CD8-positive, alpha-beta memory T cell (primary cell): ENCODE results near the gene DMRT2. TPM values are rescaled to one million over a fixed set of nuclear protein-coding genes. Genes with fewer than 3 reads are reported as not detected.

Experiments
- CTCF ChIA-PET: fragments of 350-600 bp; sonication (Branson Sonifier 250); formaldehyde crosslinking; loops from one replicate; lab custom pipeline; 2021; ENCODE audit warnings: antibody characterized with exemption; lab: Charles Lee
- POLR2A ChIA-PET: fragments of 350-600 bp; sonication (Branson Sonifier 250); formaldehyde crosslinking; loops from one replicate; lab custom pipeline; 2021; ENCODE audit warnings: antibody characterized with exemption; lab: Charles Lee
- DNase-seq, 5 donors: peaks; one replicate each; pipeline versions ENCODE4 v3.0.0 to v3.0.0-alpha.2; 2020 to 2022; ENCODE audit warnings: mixed read lengths in 1 of 5
- H3K27ac ChIP-seq: one replicate; pipeline ENCODE4 v1.7.0; 2013; ENCODE audit warnings: low read depth, mild to moderate bottlenecking, low read length, moderate library complexity
- H3K27me3 ChIP-seq: 2 replicates; pipeline ENCODE4 v1.7.0; 2013; ENCODE audit warnings: low read length, mild to moderate bottlenecking; ENCODE audit not compliant: insufficient read depth, poor library complexity, severe bottlenecking
- H3K36me3 ChIP-seq: 2 replicates; pipeline ENCODE4 v1.7.0; 2013; ENCODE audit warnings: mild to moderate bottlenecking, low read length, moderate library complexity; ENCODE audit not compliant: insufficient read depth
- H3K4me1 ChIP-seq: 2 replicates; pipeline ENCODE4 v1.7.0; 2013; ENCODE audit warnings: mild to moderate bottlenecking, low read length, moderate library complexity; ENCODE audit not compliant: insufficient read depth
- H3K4me3 ChIP-seq: 2 replicates; pipeline ENCODE4 v1.7.0; 2013; ENCODE audit warnings: mild to moderate bottlenecking, low read length
- H3K9me3 ChIP-seq: 2 replicates; pipeline ENCODE4 v1.7.0; 2013; ENCODE audit warnings: mild to moderate bottlenecking, low read length
- H3K27ac Mint-ChIP-seq, 8 donors: one replicate each; pipeline ENCODE4 v1.8.0; 2020 to 2021; ENCODE audit warnings: mixed read lengths in 8 of 8, mild to moderate bottlenecking in 6 of 8, inconsistent platforms in 3 of 8, moderate library complexity in 3 of 8
- H3K27me3 Mint-ChIP-seq, 2 donors: one replicate each; pipeline ENCODE4 v1.8.0; 2020 to 2021; ENCODE audit warnings: mixed read lengths in 2 of 2, mild to moderate bottlenecking in 1 of 2, moderate library complexity in 1 of 2
- H3K36me3 Mint-ChIP-seq, 3 donors: one replicate each; pipeline ENCODE4 v1.8.0; 2020 to 2021; ENCODE audit warnings: mixed read lengths in 3 of 3, inconsistent platforms in 1 of 3, mild to moderate bottlenecking in 1 of 3
- H3K4me1 Mint-ChIP-seq, 3 donors: one replicate each; pipeline ENCODE4 v1.8.0; 2020 to 2021; ENCODE audit warnings: mixed read lengths in 3 of 3, inconsistent platforms in 1 of 3, mild to moderate bottlenecking in 1 of 3
- H3K4me3 Mint-ChIP-seq, 7 donors: one replicate each; pipeline ENCODE4 v1.8.0; 2020 to 2021; ENCODE audit warnings: mixed read lengths in 7 of 7, mild to moderate bottlenecking in 6 of 7, moderate library complexity in 4 of 7, inconsistent platforms in 2 of 7
- H3K9me3 Mint-ChIP-seq, 5 donors: one replicate each; pipeline ENCODE4 v1.8.0; 2020 to 2022; ENCODE audit warnings: mixed read lengths in 5 of 5, mild to moderate bottlenecking in 3 of 5, moderate library complexity in 2 of 5, inconsistent platforms in 1 of 5
- polyA plus RNA-seq: library from polyadenylated mRNA; unstranded; fragments of 300-500 nt; fragmentation: Illumina TruSeq; gene quantifications from one replicate; pipeline ENCODE4 v1.2.3, GENCODE V29; 2021
- total RNA-seq, 2 experiments: library from RNA; stranded (reverse); gene quantifications; one replicate each; pipeline ENCODE4 v1.2.3, GENCODE V29; 2021

DMRT2 gene
- total and polyA plus RNA-seq, 3 experiments from 2014 or later, result 0.23 TPM; not detected in 2

- POLR2A ChIA-PET, result no interaction called here
- H3K27me3 Mint-ChIP-seq, result peaks cover 76 to 79% of the 10 kb centered on the region in 2 donors
- H3K9me3 ChIP-seq, result no peaks in the 10 kb centered on the region
- no peaks in the 10 kb centered on the region for H3K36me3 ChIP-seq
- peaks cover 37 to 56% (median 48%) of the 10 kb centered on the region in 3 donors for H3K4me1 Mint-ChIP-seq
- peaks cover 8 to 29% (median 18%) of the 10 kb centered on the region in 5 donors for H3K9me3 Mint-ChIP-seq
- H3K27ac ChIP-seq, result no peak overlapping the region
- peak overlapping the region; percentile 79 to 90 (median 86) for H3K4me3 Mint-ChIP-seq
- no peak overlapping the region for H3K4me3 ChIP-seq
- H3K4me1 ChIP-seq, result peaks cover 27% of the 10 kb centered on the region
- CTCF ChIA-PET, result no interaction called here
- peak overlapping the region in 2 of 8 donors; percentile 43 to 56 for H3K27ac Mint-ChIP-seq
- H3K27me3 ChIP-seq, result peaks cover 66% of the 10 kb centered on the region
- H3K36me3 Mint-ChIP-seq, result peaks cover 0 to 10% (median 8%) of the 10 kb centered on the region in 3 donors
- DNase-seq, result no peak
Observed at GRCh38 chr9:1048811-1049210, 1.3 kb upstream of the DMRT2 start.

GRCh38 chr9:1049641-1050040 is 516 bp upstream of the DMRT2 start:
- Histone ChIP-seq H3K4me3 (no peak overlapping the region), H3K4me1 (peaks cover 27% of the 10 kb centered on the region), H3K36me3 (no peaks in the 10 kb centered on the region), H3K9me3 (no peaks in the 10 kb centered on the region), H3K27ac (no peak overlapping the region), H3K27me3 (peaks cover 63% of the 10 kb centered on the region)
- H3K36me3 Mint-ChIP-seq, result peaks cover 0 to 6% (median 5%) of the 10 kb centered on the region in 3 donors
- peaks cover 37 to 56% (median 48%) of the 10 kb centered on the region in 3 donors for H3K4me1 Mint-ChIP-seq
- H3K9me3 Mint-ChIP-seq, result peaks cover 8 to 29% (median 14%) of the 10 kb centered on the region in 5 donors
- peaks cover 71 to 76% of the 10 kb centered on the region in 2 donors for H3K27me3 Mint-ChIP-seq
- peak overlapping the region in 1 of 8 donors; percentile 53 for H3K27ac Mint-ChIP-seq
- ChIA-PET POLR2A (no interaction called here), CTCF (no interaction called here)
- peak overlapping the region in 6 of 7 donors; percentile 43 to 88 (median 58) for H3K4me3 Mint-ChIP-seq
- no peak for DNase-seq

GRCh38 chr9:1051210-1051583 is 1.0 kb downstream of the DMRT2 start:
- H3K4me3 Mint-ChIP-seq, result peak overlapping the region in 4 of 7 donors; percentile 30 to 73 (median 46)
- DNase-seq, result no peak
- Histone ChIP-seq H3K27ac (no peak overlapping the region), H3K27me3 (peaks cover 55% of the 10 kb centered on the region), H3K9me3 (no peaks in the 10 kb centered on the region), H3K36me3 (no peaks in the 10 kb centered on the region), H3K4me1 (peaks cover 27% of the 10 kb centered on the region), H3K4me3 (no peak overlapping the region)
- peaks cover 0 to 6% (median 5%) of the 10 kb centered on the region in 3 donors for H3K36me3 Mint-ChIP-seq
- H3K9me3 Mint-ChIP-seq, result peaks cover 8 to 29% (median 14%) of the 10 kb centered on the region in 5 donors
- H3K27ac Mint-ChIP-seq, result no peak overlapping the region
- peaks cover 75 to 77% of the 10 kb centered on the region in 2 donors for H3K27me3 Mint-ChIP-seq
- POLR2A ChIA-PET, result no interaction called here
- H3K4me1 Mint-ChIP-seq, result peaks cover 37 to 52% (median 48%) of the 10 kb centered on the region in 3 donors
- CTCF ChIA-PET, result no interaction called here

GRCh38 chr9:1051584-1052275 is 1.6 kb downstream of the DMRT2 start:
- CTCF ChIA-PET, result no interaction called here
- H3K9me3 ChIP-seq, result no peaks in the 10 kb centered on the region
- peaks cover 37 to 52% (median 48%) of the 10 kb centered on the region in 3 donors for H3K4me1 Mint-ChIP-seq
- DNase-seq, result no peak
- peaks cover 27% of the 10 kb centered on the region for H3K4me1 ChIP-seq
- POLR2A ChIA-PET, result no interaction called here
- peak overlapping the region in 1 of 7 donors; percentile 65 for H3K4me3 Mint-ChIP-seq
- peaks cover 0 to 6% (median 5%) of the 10 kb centered on the region in 3 donors for H3K36me3 Mint-ChIP-seq
- peaks cover 8 to 29% (median 14%) of the 10 kb centered on the region in 5 donors for H3K9me3 Mint-ChIP-seq
- peaks cover 54% of the 10 kb centered on the region for H3K27me3 ChIP-seq
- H3K36me3 ChIP-seq, result no peaks in the 10 kb centered on the region
- H3K4me3 ChIP-seq, result peak overlapping the region; percentile 15
- H3K27ac Mint-ChIP-seq, result no peak overlapping the region
- H3K27ac ChIP-seq, result no peak overlapping the region
- peaks cover 70 to 82% of the 10 kb centered on the region in 2 donors for H3K27me3 Mint-ChIP-seq

- Mint-ChIP-seq H3K27ac (no peak overlapping the region), H3K9me3 (peaks cover 8 to 27% (median 13%) of the 10 kb centered on the region in 5 donors), H3K36me3 (peaks cover 0 to 6% (median 5%) of the 10 kb centered on the region in 3 donors), H3K27me3 (peaks cover 62 to 77% of the 10 kb centered on the region in 2 donors), H3K4me1 (peaks cover 30 to 44% (median 41%) of the 10 kb centered on the region in 3 donors), H3K4me3 (peak overlapping the region in 3 of 7 donors; percentile 11 to 65 (median 55))
- POLR2A ChIA-PET, result no interaction called here
- no peak for DNase-seq
- Histone ChIP-seq H3K4me1 (peaks cover 19% of the 10 kb centered on the region), H3K4me3 (peak overlapping the region; percentile 15), H3K27me3 (peaks cover 46% of the 10 kb centered on the region), H3K27ac (no peak overlapping the region), H3K36me3 (no peaks in the 10 kb centered on the region), H3K9me3 (no peaks in the 10 kb centered on the region)
- CTCF ChIA-PET, result no interaction called here
Observed at GRCh38 chr9:1052365-1053281, 2.5 kb downstream of the DMRT2 start.

- H3K36me3 Mint-ChIP-seq, result peaks cover 0 to 6% (median 5%) of the 10 kb centered on the region in 3 donors
- peaks cover 42% of the 10 kb centered on the region for H3K27me3 ChIP-seq
- POLR2A ChIA-PET, result no interaction called here
- no peak overlapping the region for H3K4me3 ChIP-seq
- H3K27ac Mint-ChIP-seq, result no peak overlapping the region
- no peak overlapping the region for H3K27ac ChIP-seq
- CTCF ChIA-PET, result no interaction called here
- H3K4me3 Mint-ChIP-seq, result no peak overlapping the region
- peaks cover 15% of the 10 kb centered on the region for H3K4me1 ChIP-seq
- no peak for DNase-seq
- no peaks in the 10 kb centered on the region for H3K36me3 ChIP-seq
- H3K9me3 Mint-ChIP-seq, result peaks cover 8 to 23% (median 13%) of the 10 kb centered on the region in 5 donors
- H3K9me3 ChIP-seq, result no peaks in the 10 kb centered on the region
- peaks cover 56 to 70% of the 10 kb centered on the region in 2 donors for H3K27me3 Mint-ChIP-seq
- H3K4me1 Mint-ChIP-seq, result peaks cover 24 to 38% (median 34%) of the 10 kb centered on the region in 3 donors
Observed at GRCh38 chr9:1053282-1053621, 3.1 kb downstream of the DMRT2 start.

- CTCF ChIA-PET, result no interaction called here
Observed at GRCh38 chr9:1053986-1054425, 3.8 kb downstream of the DMRT2 start.

More at GRCh38 chr9:1053986-1054425, 3.8 kb downstream of the DMRT2 start:
- peaks cover 12% of the 10 kb centered on the region for H3K4me1 ChIP-seq
- Mint-ChIP-seq H3K27ac (no peak overlapping the region), H3K4me1 (peaks cover 17 to 31% (median 27%) of the 10 kb centered on the region in 3 donors), H3K36me3 (peaks cover 0 to 3% (median 1%) of the 10 kb centered on the region in 3 donors), H3K4me3 (no peak overlapping the region), H3K9me3 (peaks cover 7 to 15% (median 9%) of the 10 kb centered on the region in 5 donors), H3K27me3 (peaks cover 50 to 63% of the 10 kb centered on the region in 2 donors)
- peaks cover 34% of the 10 kb centered on the region for H3K27me3 ChIP-seq
- H3K9me3 ChIP-seq, result no peaks in the 10 kb centered on the region
- no peaks in the 10 kb centered on the region for H3K36me3 ChIP-seq
- H3K27ac ChIP-seq, result no peak overlapping the region
- no peak overlapping the region for H3K4me3 ChIP-seq
- POLR2A ChIA-PET, result no interaction called here
- no peak for DNase-seq
